HG02938 (cell line): Measurements from ENCODE around the gene SORCS2.

ENCODE experiments used
- ATAC-seq: cut with Tn5 transposase; IDR thresholded peaks from one replicate; pipeline ENCODE4 v1.9.1; 2021; ENCODE audit warnings: mild to moderate bottlenecking, moderate library complexity; ENCODE audit not compliant: unreplicated experiment

SORCS2 gene

DNA sequence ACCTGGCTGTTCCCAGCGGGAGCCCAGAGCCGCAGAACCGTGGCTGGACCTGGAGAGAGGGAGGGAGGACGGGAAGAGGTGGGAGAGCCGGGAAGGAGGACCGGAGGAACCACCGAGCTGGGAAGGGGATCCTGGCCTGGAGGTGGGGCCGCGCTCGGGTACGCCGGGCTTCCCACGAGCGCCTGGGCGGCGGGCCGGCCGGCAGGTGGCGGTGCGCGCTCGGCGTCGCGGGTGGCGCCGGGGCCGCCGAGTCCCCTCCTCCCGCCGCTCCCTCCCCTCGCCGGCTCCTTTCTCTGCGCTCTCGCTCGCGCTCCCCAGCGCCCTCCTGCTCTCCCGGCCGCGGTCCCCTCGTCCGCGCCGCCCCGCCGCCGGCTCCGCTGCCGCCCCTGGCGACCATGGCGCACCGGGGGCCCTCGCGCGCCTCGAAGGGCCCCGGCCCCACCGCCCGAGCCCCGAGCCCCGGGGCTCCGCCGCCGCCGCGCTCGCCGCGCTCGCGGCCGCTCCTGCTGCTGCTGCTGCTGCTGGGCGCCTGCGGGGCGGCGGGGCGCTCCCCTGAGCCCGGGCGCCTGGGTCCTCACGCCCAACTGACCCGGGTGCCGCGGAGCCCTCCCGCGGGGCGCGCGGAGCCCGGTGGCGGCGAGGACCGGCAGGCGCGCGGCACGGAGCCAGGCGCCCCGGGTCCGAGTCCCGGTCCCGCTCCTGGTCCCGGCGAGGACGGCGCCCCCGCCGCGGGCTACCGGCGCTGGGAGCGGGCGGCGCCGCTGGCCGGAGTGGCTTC is at the start of gene SORCS2:
SORCS2 (plus strand) TSS at position 287 of the 778 bp plus-strand sequence.
- ATAC-seq: no peak

- ATAC-seq: no peak
Observed at GRCh38 chr4:7144374-7145290, 47.7 kb upstream of the SORCS2 start.

DNA sequence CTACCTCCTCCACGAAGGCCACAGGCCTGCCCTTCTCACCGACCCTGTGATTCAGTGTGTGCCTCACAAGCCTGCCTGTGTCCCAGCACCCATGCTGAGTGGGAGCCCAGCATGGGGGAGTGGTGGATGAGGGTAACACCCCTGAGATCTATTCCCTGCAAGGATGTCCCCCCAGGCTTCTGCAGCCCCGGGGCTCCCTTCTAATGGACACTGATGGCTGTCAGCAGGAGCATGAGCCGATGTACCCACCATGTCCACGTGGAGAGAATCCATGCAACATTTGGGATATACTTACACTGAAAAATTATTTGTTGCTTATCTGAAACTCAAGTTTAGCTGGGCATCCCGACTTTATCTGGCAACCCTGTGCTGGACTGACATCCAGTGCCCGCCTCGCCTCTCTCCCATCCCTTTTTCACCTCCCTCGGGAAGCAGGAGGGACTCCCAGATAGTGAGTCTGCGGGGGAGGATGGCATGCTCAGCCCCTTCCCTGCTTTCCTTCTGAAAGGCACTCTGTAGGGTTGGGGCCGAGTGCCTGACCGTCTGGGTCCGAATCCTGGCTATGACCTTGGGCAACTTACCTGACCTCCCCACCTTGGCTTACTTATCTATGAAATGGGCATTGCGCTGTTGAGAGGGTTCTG is 46.9 kb upstream of the SORCS2 start:
- no peak for ATAC-seq

DNA sequence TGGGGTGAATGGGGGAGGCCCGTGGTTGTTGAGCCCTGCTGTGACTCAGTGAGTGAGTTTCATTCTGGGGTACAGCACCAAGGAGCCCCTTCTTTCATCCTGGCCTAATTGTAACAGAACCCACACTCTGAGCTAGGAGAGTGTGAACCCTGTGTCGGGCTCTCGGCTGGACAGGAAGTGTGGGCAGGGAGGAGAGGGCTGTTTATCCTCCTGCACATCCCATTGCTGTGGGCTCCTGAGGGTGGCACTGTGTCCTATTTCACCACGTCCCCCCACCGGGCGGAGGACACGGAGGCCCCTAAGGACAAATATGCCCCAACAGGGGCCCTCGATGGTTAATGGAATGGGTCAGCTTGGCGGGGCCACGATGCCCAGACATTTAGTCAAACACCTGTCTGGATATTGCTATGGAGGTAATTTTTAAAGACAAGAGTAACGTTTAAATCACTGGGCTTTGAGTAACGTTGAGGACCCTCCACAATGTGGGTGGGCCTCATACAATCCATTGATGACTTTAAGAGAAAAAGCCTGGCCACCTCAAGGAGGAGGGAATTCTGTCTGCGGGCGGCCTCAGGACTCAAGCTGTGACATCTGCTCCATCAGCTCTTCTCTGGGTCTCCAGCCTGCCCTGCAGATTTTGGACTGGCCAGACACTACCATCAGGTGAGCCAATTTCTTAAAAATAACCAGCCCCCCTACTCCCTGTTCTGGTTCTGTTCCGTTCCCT is 46.1 kb upstream of the SORCS2 start:
- ATAC-seq: no peak

DNA sequence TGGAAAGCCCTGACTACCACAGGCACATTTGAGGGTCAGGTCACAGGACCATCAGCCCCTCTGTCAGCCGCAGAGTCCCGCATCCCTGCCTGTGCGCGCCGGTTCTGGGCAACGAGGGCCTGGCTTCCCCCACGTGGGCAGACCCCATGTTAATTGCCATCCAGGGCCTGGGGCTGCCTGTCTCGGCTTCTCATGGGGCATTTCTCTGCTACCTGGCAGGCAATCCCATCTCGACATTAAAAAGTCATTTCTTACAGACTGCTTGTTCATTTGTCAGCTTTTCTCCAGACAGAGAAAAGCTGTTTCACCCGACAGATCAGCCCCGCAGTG is 45.6 kb upstream of the SORCS2 start:
- ATAC-seq: no peak

DNA sequence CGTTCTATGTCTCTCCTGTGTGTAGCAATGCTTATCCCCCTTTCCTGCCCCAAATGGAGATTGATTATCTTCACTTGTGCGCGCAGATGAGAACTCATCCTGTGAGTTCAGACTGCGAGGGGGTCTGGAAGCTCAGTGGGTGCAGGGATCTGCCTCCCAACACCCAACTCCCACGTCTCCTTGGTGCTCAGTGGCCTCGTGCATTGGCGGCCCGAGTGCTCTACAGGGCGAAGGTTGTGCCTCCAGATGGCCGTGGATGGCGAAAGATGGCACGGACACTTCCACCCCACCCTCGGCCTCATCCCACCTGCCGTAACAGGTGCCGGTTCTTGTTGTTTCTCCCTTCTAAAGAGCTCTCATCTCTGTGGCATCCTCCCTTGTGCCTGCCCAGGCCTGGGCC is 45.1 kb upstream of the SORCS2 start:
- ATAC-seq: no peak

DNA sequence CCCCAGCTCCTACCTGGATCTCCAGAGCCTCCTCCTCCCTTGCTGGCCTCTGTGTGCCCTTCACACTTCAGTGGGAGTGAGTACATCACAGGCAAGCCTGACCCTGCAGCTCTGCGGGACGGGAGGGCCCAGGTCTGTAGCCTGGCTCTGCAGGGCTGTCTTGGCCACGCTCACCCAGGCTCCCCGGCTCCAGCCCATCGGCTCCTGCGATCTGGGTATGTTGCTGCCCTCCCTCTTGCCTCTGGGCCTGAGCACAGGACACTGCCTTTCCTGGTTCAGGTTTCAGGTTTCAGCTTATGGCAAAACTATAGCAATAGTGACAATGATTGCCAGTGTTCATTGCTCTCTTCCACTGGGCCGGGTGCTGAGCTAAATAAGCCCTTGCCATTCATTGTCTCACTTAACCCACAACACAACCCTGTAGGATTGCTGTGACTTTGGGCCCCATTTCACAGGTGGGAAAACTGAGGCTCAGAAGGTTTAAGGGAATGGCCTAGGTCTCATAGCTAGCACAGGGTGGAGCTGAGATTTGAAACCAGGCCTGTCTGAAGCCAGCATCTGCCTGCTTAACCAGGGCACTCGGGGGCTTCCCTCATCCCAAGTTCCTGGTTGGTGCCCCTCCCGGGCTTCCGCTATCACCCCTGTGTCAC is 44.6 kb upstream of the SORCS2 start:
- ATAC-seq: no peak

GRCh38 chr4:7148337-7148736 is 44.0 kb upstream of the SORCS2 start:
- ATAC-seq: no peak

DNA sequence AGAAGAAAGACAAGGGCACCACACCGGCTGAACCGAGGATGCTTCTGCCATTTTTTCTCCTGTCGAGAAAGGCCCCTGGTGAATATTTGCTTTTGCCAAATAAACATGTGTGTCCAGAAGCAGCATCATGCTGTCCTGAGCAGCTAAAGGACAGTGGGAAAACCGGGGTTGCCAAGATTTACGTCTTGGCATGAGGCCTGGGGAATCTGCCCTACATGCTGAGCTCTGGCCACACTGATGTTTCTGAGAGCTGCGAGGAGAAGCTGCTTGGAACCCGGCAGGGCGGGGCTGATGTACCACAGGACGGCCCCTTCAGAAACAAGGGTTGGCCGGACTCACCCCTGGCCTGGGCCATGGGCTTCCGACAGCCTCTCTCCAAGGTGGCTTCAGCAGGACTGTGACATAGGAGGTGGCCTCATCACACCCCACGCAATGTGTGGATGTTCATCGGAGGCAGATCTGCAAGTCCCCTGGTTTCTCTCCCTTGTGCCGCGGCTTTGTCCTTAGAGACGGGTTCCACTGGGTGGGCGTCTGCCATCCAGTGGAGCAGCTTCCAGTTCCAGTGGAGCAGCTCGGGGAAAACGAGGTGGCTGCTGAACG is 42.2 kb upstream of the SORCS2 start:
- ATAC-seq: no peak

DNA sequence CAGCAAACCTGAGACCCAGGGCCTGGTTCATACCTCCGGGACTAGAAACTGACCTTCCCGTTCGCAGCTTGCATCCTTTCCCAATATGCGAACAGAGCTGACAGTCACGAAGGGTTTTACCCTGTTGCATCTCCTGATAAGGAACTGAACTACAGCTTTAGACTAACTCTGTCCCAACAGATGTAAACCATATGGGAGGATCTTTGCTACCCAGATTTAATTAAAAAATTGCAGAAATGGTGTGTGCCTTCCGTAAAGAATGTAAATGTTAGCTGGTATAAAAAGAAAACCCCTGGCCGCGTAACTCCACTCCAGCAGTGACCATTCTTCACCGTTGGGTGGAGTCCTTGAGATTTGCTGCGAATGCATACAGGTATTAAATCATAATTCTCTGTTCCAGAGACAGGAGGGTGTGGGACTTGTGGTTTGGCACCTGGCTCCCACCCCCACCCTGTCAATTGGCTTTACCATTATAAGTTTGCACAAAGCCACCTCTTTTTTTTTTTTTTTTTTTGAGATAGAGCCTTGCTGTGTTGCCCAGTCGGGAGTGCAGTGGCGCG is 40.6 kb upstream of the SORCS2 start:
- no peak for ATAC-seq

- no peak for ATAC-seq
Observed at GRCh38 chr4:7153711-7154110, 38.6 kb upstream of the SORCS2 start.

DNA sequence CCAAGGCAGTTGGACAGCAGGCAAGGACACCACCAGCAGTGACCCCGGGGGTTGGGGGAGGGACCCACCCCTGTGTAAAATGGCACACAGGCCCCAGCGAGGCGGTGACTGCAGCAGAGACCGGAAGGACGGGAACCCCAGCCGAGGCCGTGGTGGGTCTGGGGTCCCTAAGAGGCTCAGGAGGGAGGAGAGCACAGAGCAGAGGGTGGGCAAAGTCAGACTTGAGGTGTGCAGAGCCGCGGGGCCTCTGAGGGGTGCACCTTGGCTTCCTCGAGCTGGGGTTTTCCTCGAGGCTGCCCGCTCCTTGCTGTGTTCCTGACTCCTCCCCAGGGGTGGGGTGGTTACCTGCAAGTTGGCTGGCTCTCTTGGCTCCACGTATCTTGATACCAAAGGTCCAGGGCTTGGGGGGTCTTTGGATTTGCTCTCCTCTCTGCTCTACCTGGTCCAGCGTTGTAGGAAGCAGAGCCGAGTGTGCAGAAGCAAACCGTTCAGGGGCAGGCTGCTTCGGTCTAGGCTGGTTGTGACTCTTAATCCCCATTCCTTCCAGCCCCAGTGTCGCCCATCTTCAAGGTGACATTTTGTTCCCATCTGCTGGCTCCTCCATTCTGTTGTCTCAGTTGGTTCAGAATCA is 37.9 kb upstream of the SORCS2 start:
- ATAC-seq: no peak

DNA sequence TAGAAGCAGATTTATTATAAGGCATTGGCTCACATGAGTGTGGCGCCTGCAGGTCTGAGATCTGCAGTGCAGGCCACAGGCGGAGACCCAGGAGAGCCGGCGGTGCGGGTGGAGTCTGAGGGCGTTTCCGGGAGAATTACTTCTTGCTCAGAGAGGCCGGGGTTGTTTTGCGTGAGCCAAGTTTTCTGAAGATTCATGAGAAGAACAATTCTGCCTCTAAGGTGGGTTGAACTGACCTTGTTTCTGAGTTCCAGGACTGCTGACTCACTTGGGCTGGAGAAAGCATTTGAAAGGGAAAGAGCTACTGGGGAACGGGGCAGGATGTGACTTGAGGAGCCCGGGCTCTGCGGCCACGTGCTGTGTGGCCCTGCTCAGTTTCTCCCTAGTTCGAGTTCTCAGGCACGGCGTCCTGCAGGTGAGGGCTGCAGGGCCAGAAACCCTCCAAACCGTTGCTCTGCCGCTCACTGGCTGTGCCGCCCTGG is 36.7 kb upstream of the SORCS2 start:
- ATAC-seq: no peak

DNA sequence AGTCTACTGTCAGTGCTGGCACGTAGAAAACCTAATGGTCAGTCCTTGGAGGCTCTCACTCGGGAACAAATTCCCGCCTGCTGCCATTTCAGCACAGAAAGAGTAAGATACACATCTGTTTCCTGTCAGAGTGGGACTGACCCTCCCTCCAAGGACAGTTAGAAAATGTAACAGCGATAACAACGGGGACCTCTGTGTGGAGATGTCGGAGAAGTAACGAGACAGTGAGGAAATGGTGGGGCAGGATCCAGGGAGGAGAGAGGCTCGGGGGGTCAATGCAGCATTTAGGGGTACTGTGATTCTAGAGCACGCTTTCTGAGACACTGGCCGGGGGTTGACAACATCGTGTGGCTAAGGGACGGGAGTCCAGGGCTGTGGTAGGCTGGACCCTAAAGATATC is 36.0 kb upstream of the SORCS2 start:
- no peak for ATAC-seq

DNA sequence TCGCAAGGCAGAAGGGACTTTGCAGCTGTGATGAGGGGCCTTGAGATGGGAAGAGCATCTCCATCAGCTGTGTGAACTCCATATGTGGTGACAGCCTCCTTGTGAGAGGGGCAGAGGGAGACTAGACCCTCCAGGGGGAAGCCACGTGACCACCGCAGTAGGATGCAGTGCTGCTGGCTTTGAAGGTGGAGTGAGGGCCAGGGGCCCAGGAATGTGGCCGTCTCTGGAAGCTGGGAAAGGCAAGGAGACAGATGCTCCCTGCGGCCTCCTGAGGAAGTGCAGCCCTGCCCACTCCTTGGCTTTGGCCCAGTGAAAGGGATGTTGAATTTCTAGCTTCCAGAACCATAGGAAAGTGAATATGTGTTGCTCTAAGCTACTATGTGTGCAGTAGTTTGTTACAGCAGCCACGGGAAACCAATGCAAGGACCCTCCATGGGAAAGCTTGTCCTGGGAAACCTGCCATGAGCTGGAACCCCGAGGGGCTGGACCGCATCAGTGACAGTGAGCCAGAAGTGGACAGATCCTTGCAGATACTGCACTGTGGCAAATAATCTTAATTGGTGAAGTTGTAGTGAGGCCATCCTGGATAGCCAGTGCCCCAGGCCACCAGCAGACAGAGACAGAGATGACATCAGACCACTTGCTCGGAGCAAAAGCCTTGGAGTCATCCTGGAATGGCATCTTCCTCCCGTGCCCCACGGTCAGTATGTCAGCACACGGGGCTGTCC is 35.4 kb upstream of the SORCS2 start:
- ATAC-seq: no peak

DNA sequence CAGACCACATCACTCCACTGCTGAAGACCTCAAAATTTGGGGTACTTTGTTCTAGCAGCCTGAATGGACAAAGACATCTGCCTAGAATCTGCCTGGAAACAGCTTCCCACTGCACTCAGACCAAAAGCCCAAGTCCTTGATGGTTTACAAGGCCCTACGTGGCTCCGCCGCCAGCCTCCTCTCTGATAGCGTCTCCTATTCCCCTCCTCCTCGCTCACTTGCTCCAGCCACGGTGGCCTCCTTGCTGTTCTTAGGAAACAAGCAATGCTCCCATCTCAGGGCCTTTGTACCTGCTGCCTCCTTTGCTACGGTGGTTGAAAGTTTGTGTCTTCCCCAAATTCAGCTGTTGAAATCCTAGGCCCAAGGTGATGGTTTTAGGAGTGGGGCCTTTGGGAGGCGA is 34.7 kb upstream of the SORCS2 start:
- no peak for ATAC-seq

DNA sequence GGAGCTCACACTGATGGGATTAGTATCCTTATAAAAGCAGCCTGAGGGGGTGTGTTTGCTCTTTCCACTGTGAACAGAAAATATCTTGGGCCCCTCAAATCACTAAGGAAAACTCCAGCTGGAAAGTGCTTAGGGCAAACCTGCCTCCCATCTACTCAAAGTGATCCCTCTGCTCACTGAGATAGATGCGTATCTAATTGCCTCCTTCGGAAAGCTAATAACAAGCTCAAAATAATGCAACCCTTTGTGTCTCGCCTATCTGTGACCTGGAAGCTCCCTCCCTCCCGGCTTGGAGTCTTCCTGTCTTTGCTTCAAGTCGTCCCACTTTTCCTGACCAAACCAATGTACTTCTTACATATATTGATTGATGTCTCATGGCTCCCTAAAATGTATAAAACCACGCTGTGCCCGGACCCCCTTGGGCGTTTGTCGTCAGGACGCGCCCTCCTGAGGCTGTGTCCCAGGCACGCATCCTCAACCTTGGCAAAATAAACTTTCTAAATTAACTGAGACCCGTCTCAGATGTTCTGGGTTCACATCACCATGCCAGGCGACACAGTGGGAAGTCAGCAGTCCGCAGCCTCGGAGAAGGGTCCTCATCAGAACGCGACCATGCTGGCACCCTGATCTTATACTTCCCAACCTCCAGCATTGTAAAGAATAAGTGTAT is 34.1 kb upstream of the SORCS2 start:
- no peak for ATAC-seq

DNA sequence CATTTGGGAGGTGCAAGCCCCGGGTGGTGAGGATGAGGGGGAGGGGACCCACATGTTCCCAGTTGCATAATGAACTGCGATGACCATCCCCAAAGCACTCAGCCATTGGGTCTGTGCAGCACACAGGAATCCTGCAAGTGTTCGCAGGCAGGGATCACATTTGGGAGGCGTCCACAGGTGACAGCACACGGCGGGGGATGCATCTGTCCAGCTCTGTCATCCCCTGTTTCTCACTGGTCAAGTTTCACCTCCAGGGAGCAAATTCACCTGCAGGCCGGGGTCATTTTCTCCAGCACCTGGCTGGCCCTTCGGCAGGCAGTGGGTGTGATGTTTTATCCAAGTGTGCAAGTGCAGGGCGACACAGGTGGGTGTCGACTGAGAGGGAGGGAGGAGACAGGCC is 33.3 kb upstream of the SORCS2 start:
- no peak for ATAC-seq
